ENCODE data around the gene MPV17L2.
"Not testable (repeated sequence)": the region's sequence is repeated elsewhere in the genome, so short reads cannot be mapped to it uniquely, and the experiment has no call there.

Gene MPV17L2

GRCh38 chr19:18193388-18194180, 566 bp downstream of the MPV17L2 start:
- DNase-seq, result no peak

- no peak for DNase-seq
These were observed 1.1 kb downstream of the MPV17L2 start for GRCh38 chr19:18194181-18194530.

- no peak for DNase-seq
These were observed 1.7 kb downstream of the MPV17L2 start for GRCh38 chr19:18194554-18195238.

GRCh38 chr19:18196511-18196845, 3.5 kb downstream of the MPV17L2 start:
- DNase-seq, result no peak

- DNase-seq, result no peak
These were observed 4.3 kb downstream of the MPV17L2 start for GRCh38 chr19:18197306-18197705.

- DNase-seq, result no peak
These were observed 4.9 kb downstream of the MPV17L2 start for GRCh38 chr19:18197941-18198340.

GRCh38 chr19:18198374-18198773, 5.4 kb downstream of the MPV17L2 start:
- no peak for DNase-seq

- DNase-seq, result no peak
These were observed 9.4 kb downstream of the MPV17L2 start for GRCh38 chr19:18202397-18202777.

- DNase-seq, result peak in 1 of 2 experiments; percentile 41
These were observed 9.9 kb downstream of the MPV17L2 start for GRCh38 chr19:18202778-18203407.

- DNase-seq, result peak; percentile 27 to 49
These were observed 10.4 kb downstream of the MPV17L2 start for GRCh38 chr19:18203408-18203862.

- peak; percentile 100 for DNase-seq
These were observed 10.9 kb downstream of the MPV17L2 start, which contains the start of gene RAB3A for GRCh38 chr19:18203863-18204393. Gene RAB3A, minus strand, starts transcription at chr19:18204042. Its CDS starts 1,302 bp downstream, at chr19:18202740.

GRCh38 chr19:18204394-18205199, 11.6 kb downstream of the MPV17L2 start:
- DNase-seq, result peak; percentile 77 to 80

GRCh38 chr19:18205200-18205892, 12.3 kb downstream of the MPV17L2 start:
- peak; percentile 46 to 54 for DNase-seq

- no peak for DNase-seq
These were observed 13.0 kb downstream of the MPV17L2 start for GRCh38 chr19:18206018-18206417.

- DNase-seq, result no peak
These were observed 15.3 kb downstream of the MPV17L2 start for GRCh38 chr19:18208098-18208951.

- not testable (repeated sequence) for DNase-seq
These were observed 16.9 kb downstream of the MPV17L2 start for GRCh38 chr19:18209912-18210311.

- DNase-seq, result no peak
These were observed 18.7 kb downstream of the MPV17L2 start for GRCh38 chr19:18211683-18212082.

- no peak for DNase-seq
These were observed 21.9 kb downstream of the MPV17L2 start for GRCh38 chr19:18214779-18215433.

- DNase-seq, result no peak
These were observed 23.8 kb downstream of the MPV17L2 start for GRCh38 chr19:18216789-18217188.

- no peak for DNase-seq
These were observed 25.1 kb downstream of the MPV17L2 start for GRCh38 chr19:18218159-18218558.
